K562 (cell line): Measurements from ENCODE around the gene SLC19A1. TPM values are rescaled to one million over a fixed set of nuclear protein-coding genes. Genes with fewer than 3 reads are reported as not detected.

ENCODE experiments used
- ARID2 ChIP-seq: fragments of 450-650 bp; IDR thresholded peaks from 2 replicates; pipeline ENCODE4 v1.6.1; 2017; ENCODE audit warnings: antibody characterized with exemption, mild to moderate bottlenecking
- BHLHE40 ChIP-seq: IDR thresholded peaks from 2 replicates; pipeline ENCODE4 v1.6.1; 2011; ENCODE audit warnings: low read length, improper control_type of control experiment
- BRD9 ChIP-seq: fragments of 450-650 bp; IDR thresholded peaks from 2 replicates; pipeline ENCODE4 v1.6.1; 2018; ENCODE audit warnings: low read depth; ENCODE audit not compliant: partially characterized antibody
- CCNT2 ChIP-seq: IDR thresholded peaks from 2 replicates; pipeline ENCODE4 v1.6.1; 2011; ENCODE audit warnings: borderline replicate concordance, low read depth, mild to moderate bottlenecking, moderate library complexity, mixed read lengths, low read length; ENCODE audit not compliant: insufficient read length; ENCODE audit errors: extremely low read depth
- ESRRA ChIP-seq: fragments of 450-650 bp; IDR thresholded peaks from 2 replicates; pipeline ENCODE4 v1.6.1; 2014; ENCODE audit warnings: low read depth, mild to moderate bottlenecking, moderate library complexity, borderline replicate concordance
- FUS ChIP-seq: fragments of 200-400 bp; formaldehyde crosslinking; optimal IDR thresholded peaks from 2 replicates; pipeline ENCODE3; 2017; ENCODE audit warnings: low read depth, low read length
- GABPB1 ChIP-seq: sonication (generic); formaldehyde crosslinking; IDR thresholded peaks from 2 replicates; pipeline ENCODE4 v1.8.0; 2022; ENCODE audit warnings: mild to moderate bottlenecking, missing genetic modification reagents
- JUND ChIP-seq, 2 experiments: IDR thresholded peaks; 2 replicates in 1 of 2; 3 replicates in 1 of 2; pipeline ENCODE4 v1.6.1; 2011; ENCODE audit warnings: borderline replicate concordance in 2 of 2, low read depth in 2 of 2, low read length in 2 of 2, improper control_type of control experiment in 1 of 2, missing biosample characterization in 1 of 2, missing genetic modification characterization in 1 of 2, missing genetic modification reagents in 1 of 2
- KDM1A ChIP-seq, 2 experiments: fragments of 450-650 bp; IDR thresholded peaks; 2 replicates each; pipeline ENCODE4 v1.6.1; 2016; ENCODE audit warnings: mild to moderate bottlenecking in 2 of 2
- MAFG ChIP-seq: fragments of 450-650 bp; conservative IDR thresholded peaks from 2 replicates; pipeline ENCODE4 v1.6.1; 2016; ENCODE audit warnings: missing genetic modification characterization, missing compliant biosample characterization
- MEF2D ChIP-seq: conservative IDR thresholded peaks from 2 replicates; pipeline ENCODE4 v1.6.1; 2016; ENCODE audit warnings: low read depth, missing genetic modification characterization, missing compliant biosample characterization
- NR2C1 ChIP-seq, 2 experiments: fragments of 450-650 bp; IDR thresholded peaks; 2 replicates each; pipeline ENCODE4 v1.6.1; 2017; ENCODE audit warnings: mild to moderate bottlenecking in 2 of 2, antibody characterized with exemption in 1 of 2, inconsistent platforms in 1 of 2, missing compliant biosample characterization in 1 of 2, missing genetic modification characterization in 1 of 2
- POLR2G ChIP-seq: fragments of 200-400 bp; formaldehyde crosslinking; IDR thresholded peaks from 2 replicates; pipeline ENCODE4 v1.6.1; 2017; ENCODE audit warnings: low read depth, mild to moderate bottlenecking, antibody characterized with exemption, low read length, moderate library complexity
- PTTG1 ChIP-seq: fragments of 450-650 bp; IDR thresholded peaks from 2 replicates; pipeline ENCODE4 v1.6.1; 2016; ENCODE audit warnings: low read depth, mild to moderate bottlenecking, missing genetic modification characterization, missing compliant biosample characterization
- ZNF408 ChIP-seq: fragments of 250-450 bp; sonication (Bioruptor Pico); IDR thresholded peaks from 2 replicates; pipeline ENCODE4 v1.4.0; 2020; ENCODE audit warnings: low read depth, mild to moderate bottlenecking, moderate library complexity
- ZNF766 ChIP-seq: fragments of 200-800 bp; sonication (Bioruptor generic); conservative IDR thresholded peaks from 2 replicates; pipeline ENCODE4 v1.6.1; 2016; ENCODE audit warnings: missing genetic modification characterization, missing compliant biosample characterization
- polyA plus RNA-seq, 8 experiments: library from polyadenylated mRNA; depleted of rRNA in 4 of 8; stranded (reverse) in 5 of 8; unstranded in 3 of 8; fragments of >200 nt; fragmentation: Nextera tagmentation in 2 of 8; fragmentation: Illumina TruSeq in 1 of 8; extraction: Ambion mirVana in 2 of 8; extraction: Trizol in 1 of 8; gene quantifications; 2 replicates each; pipeline versions ENCODE4 v1.2.1 to v1.2.3, GENCODE V29; 2011 to 2014; ENCODE audit warnings: inconsistent platforms in 1 of 8, missing spikeins in 1 of 8
- total RNA-seq, 7 experiments: library from RNA; depleted of rRNA in 6 of 7; stranded (reverse); fragments of >200 nt in 6 of 7; fragmentation: Illumina TruSeq in 2 of 7; extraction: Trizol in 2 of 7; gene quantifications; 2 replicates each; pipeline versions ENCODE4 v1.2.1 to v1.2.3, GENCODE V29; 2011 to 2021; ENCODE audit warnings: low replicate concordance in 1 of 7
- TF ChIP-seq, protein P1 (sequence below): sonication (generic); formaldehyde crosslinking; IDR thresholded peaks from 2 replicates; pipeline ENCODE4 v1.8.1; 2023; ENCODE audit warnings: mild to moderate bottlenecking, missing genetic modification reagents
- TF ChIP-seq, protein P2 (sequence below): sonication (generic); formaldehyde crosslinking; IDR thresholded peaks from 2 replicates; pipeline ENCODE4 v1.8.0; 2022; ENCODE audit warnings: missing genetic modification reagents, mild to moderate bottlenecking, moderate library complexity, borderline replicate concordance
- TF ChIP-seq, protein P3 (sequence below): sonication (generic); formaldehyde crosslinking; IDR thresholded peaks from 2 replicates; pipeline ENCODE4 v1.4.0; 2020; ENCODE audit warnings: mild to moderate bottlenecking, missing genetic modification reagents
- TF ChIP-seq, protein P4 (sequence below), 2 experiments: IDR thresholded peaks; 2 replicates each; pipeline ENCODE4 v1.6.1; 2011; ENCODE audit warnings: borderline replicate concordance in 1 of 2, control low read depth in 1 of 2, low read depth in 1 of 2, low read length in 1 of 2, mild to moderate bottlenecking in 1 of 2, mixed read lengths in 1 of 2, moderate library complexity in 1 of 2; ENCODE audit not compliant: insufficient read depth in 1 of 2, insufficient read length in 1 of 2, poor library complexity in 1 of 2, severe bottlenecking in 1 of 2; ENCODE audit errors: extremely low read depth in 1 of 2

Gene SLC19A1
- total and polyA plus RNA-seq, 9 of the 15 experiments (the other 6 are each of a cell fraction or from before 2014, with no cell fraction given): 0.65 to 88.7 (median 12.0) TPM

DNA sequence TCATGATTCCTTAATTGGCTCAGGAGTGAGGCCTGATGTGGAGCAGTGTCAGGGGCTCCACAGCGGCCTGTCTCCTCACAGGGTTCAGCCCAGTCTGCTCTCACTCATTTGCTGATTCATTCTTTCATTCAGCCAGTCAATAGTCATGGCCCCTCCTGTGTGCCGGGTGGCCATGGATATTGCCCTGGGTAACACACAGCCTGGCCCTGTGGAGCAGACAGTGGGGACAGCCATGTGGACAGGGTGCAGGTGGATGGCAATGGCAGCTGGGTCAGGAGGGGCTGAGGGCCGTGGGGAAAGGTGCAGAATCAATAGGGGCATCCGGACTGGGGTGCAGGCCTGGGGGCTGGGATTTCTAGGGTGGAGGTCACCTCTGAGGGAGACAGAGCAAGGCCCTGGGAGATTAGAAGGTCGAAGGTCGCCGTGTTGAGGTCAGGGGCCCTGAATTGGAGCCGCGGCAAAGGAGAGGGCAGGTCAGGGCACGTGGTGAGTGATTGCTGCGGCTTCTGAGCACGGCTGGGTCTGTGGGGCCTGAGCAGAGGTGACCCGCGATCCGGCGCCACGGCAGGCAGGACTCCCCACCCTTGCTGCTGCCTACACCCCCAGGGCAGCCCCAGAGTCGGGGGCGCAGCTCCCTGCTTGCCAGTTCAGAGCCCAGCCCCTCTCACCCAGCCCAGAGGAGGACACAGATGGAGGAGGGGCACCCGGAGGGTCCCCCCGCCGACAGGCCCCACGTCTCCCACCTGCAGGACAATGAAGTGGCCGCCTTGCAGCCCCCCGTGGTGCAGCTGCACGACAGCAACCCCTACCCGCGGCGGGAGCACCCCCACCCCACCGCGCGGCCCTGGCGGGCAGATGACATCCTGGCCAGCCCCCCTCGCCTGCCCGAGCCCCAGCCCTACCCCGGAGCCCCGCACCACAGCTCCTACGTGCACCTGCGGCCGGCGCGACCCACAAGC lies 33.4 kb downstream of the SLC19A1 start (continued):
- TF ChIP-seq, protein P1, sequence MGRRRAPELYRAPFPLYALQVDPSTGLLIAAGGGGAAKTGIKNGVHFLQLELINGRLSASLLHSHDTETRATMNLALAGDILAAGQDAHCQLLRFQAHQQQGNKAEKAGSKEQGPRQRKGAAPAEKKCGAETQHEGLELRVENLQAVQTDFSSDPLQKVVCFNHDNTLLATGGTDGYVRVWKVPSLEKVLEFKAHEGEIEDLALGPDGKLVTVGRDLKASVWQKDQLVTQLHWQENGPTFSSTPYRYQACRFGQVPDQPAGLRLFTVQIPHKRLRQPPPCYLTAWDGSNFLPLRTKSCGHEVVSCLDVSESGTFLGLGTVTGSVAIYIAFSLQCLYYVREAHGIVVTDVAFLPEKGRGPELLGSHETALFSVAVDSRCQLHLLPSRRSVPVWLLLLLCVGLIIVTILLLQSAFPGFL (CRISPR knock-in tag): no peak
- TF ChIP-seq JUND (IDR thresholded peaks at IDR 0.05; ENCODE audit: borderline replicate concordance, low read depth, low read length): no peak
- TF ChIP-seq JUND (tag; IDR thresholded peaks at IDR 0.05; ENCODE audit: borderline replicate concordance, low read depth, low read length): no peak
- no peak for TF ChIP-seq BRD9
- peak; percentile 96 for TF ChIP-seq ESRRA
- TF ChIP-seq ARID2: no peak
- peak; percentile 92 for TF ChIP-seq NR2C1 (IDR thresholded peaks at IDR 0.05)
- peak; percentile 95 for TF ChIP-seq NR2C1 (tag; IDR thresholded peaks at IDR 0.05)
- TF ChIP-seq MAFG: peak; percentile 57
- TF ChIP-seq CCNT2: peak; percentile 16
- TF ChIP-seq ZNF766 (CRISPR knock-in tag): no peak
- TF ChIP-seq BHLHE40: peak; percentile 47; the same call in 1 of the 2 replicates
- TF ChIP-seq KDM1A (IDR thresholded peaks at IDR 0.05): peak; percentile 38 to 51; a peak in 3 of 4 replicates
- TF ChIP-seq POLR2G: peak; percentile 71; the same call in 1 of the 2 replicates
- peak; percentile 8 for TF ChIP-seq FUS
- TF ChIP-seq, protein P2, sequence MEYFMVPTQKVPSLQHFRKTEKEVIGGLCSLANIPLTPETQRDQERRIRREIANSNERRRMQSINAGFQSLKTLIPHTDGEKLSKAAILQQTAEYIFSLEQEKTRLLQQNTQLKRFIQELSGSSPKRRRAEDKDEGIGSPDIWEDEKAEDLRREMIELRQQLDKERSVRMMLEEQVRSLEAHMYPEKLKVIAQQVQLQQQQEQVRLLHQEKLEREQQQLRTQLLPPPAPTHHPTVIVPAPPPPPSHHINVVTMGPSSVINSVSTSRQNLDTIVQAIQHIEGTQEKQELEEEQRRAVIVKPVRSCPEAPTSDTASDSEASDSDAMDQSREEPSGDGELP: peak; percentile 6; the same call in 1 of the 2 replicates
- TF ChIP-seq, protein P3, sequence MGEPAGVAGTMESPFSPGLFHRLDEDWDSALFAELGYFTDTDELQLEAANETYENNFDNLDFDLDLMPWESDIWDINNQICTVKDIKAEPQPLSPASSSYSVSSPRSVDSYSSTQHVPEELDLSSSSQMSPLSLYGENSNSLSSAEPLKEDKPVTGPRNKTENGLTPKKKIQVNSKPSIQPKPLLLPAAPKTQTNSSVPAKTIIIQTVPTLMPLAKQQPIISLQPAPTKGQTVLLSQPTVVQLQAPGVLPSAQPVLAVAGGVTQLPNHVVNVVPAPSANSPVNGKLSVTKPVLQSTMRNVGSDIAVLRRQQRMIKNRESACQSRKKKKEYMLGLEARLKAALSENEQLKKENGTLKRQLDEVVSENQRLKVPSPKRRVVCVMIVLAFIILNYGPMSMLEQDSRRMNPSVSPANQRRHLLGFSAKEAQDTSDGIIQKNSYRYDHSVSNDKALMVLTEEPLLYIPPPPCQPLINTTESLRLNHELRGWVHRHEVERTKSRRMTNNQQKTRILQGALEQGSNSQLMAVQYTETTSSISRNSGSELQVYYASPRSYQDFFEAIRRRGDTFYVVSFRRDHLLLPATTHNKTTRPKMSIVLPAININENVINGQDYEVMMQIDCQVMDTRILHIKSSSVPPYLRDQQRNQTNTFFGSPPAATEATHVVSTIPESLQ (CRISPR knock-in tag): no peak
- TF ChIP-seq GABPB1 (CRISPR knock-in tag): 0 out of 2 replicates have a peak, but pooled peaks have one; percentile 25
- TF ChIP-seq MEF2D: 0 out of 2 replicates have a peak, but pooled peaks have one; percentile 36
- TF ChIP-seq PTTG1 (tag): no peak
- TF ChIP-seq ZNF408 (CRISPR knock-in tag): no peak
- TF ChIP-seq, protein P4, sequence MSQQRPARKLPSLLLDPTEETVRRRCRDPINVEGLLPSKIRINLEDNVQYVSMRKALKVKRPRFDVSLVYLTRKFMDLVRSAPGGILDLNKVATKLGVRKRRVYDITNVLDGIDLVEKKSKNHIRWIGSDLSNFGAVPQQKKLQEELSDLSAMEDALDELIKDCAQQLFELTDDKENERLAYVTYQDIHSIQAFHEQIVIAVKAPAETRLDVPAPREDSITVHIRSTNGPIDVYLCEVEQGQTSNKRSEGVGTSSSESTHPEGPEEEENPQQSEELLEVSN (IDR thresholded peaks at IDR 0.05; ENCODE audit: borderline replicate concordance in 1 of 2, extremely low read depth in 1 of 2, insufficient read depth in 1 of 2, insufficient read length in 1 of 2, low read depth in 1 of 2, low read length in 1 of 2, poor library complexity in 1 of 2, severe bottlenecking in 1 of 2): peak; percentile 40 to 65
